Common myeloid progenitor, CD34-positive (primary cell): Measurements from ENCODE around the gene SETD3.

Experiments used
- CTCF ChIA-PET: fragments of 350-600 bp; sonication (Branson Sonifier 250); formaldehyde crosslinking; loops from one replicate; lab custom pipeline; 2021; ENCODE audit warnings: antibody characterized with exemption; lab: Charles Lee
- POLR2A ChIA-PET: fragments of 350-600 bp; sonication (Branson Sonifier 250); formaldehyde crosslinking; loops from one replicate; lab custom pipeline; 2021; ENCODE audit warnings: antibody characterized with exemption; lab: Charles Lee
- DNase-seq, 3 donors: peaks; one replicate each; pipeline versions ENCODE4 v3.0.0 to v3.0.0-alpha.2; 2013
- H3K27ac ChIP-seq, 2 experiments: 1 replicate in 1 of 2; 2 replicates in 1 of 2; pipeline ENCODE4 v1.7.0; 2013; ENCODE audit warnings: inconsistent platforms in 2 of 2, low read length in 2 of 2, mild to moderate bottlenecking in 2 of 2, low read depth in 1 of 2, moderate library complexity in 1 of 2; ENCODE audit not compliant: severe bottlenecking in 2 of 2, insufficient read depth in 1 of 2, poor library complexity in 1 of 2
- H3K27me3 ChIP-seq, 5 experiments: replicated peaks in 2 of 5; 1 replicate in 3 of 5; 2 replicates in 2 of 5; pipeline versions ENCODE4 v1.6.1 to v1.7.0; 2013; ENCODE audit warnings: low read length in 4 of 5, mild to moderate bottlenecking in 2 of 5, moderate library complexity in 2 of 5, inconsistent platforms in 1 of 5; ENCODE audit not compliant: insufficient read depth in 5 of 5, control insufficient read depth in 4 of 5
- H3K36me3 ChIP-seq, 4 experiments: 1 replicate in 2 of 4; 2 replicates in 2 of 4; pipeline versions ENCODE4 v1.6.1 to v1.7.0; 2013; ENCODE audit warnings: low read length in 3 of 4, control low read depth in 1 of 4, mild to moderate bottlenecking in 1 of 4; ENCODE audit not compliant: control insufficient read depth in 4 of 4, insufficient read depth in 4 of 4
- H3K4me1 ChIP-seq, 4 experiments: 1 replicate in 3 of 4; 2 replicates in 1 of 4; pipeline versions ENCODE4 v1.6.1 to v1.7.1; 2013; ENCODE audit warnings: low read length in 3 of 4, mild to moderate bottlenecking in 3 of 4, control low read depth in 1 of 4, inconsistent platforms in 1 of 4, moderate library complexity in 1 of 4; ENCODE audit not compliant: control insufficient read depth in 4 of 4, insufficient read depth in 4 of 4; ENCODE audit errors: control extremely low read depth in 1 of 4
- H3K4me3 ChIP-seq, 7 experiments: 1 replicate in 4 of 7; 2 replicates in 3 of 7; pipeline versions ENCODE4 v1.5.1 to v1.7.0; 2013; ENCODE audit warnings: mild to moderate bottlenecking in 7 of 7, low read length in 6 of 7, moderate library complexity in 6 of 7, inconsistent platforms in 2 of 7, low read depth in 2 of 7, control low read depth in 1 of 7; ENCODE audit not compliant: insufficient read depth in 4 of 7, control insufficient read depth in 1 of 7; ENCODE audit errors: extremely low read depth in 1 of 7
- H3K9me3 ChIP-seq, 5 experiments: 1 replicate in 4 of 5; 2 replicates in 1 of 5; pipeline versions ENCODE4 v1.6.1 to v1.7.1; 2013; ENCODE audit warnings: low read length in 4 of 5, mild to moderate bottlenecking in 2 of 5, inconsistent platforms in 1 of 5, low read depth in 1 of 5, moderate library complexity in 1 of 5; ENCODE audit not compliant: control insufficient read depth in 4 of 5, insufficient read depth in 2 of 5; ENCODE audit errors: control extremely low read depth in 1 of 5
- WGBS: methylation state at CpG from one replicate; pipeline ENCODE4 v1.1.5; 2013; ENCODE audit not compliant: insufficient coverage; 5-methylcytosine and 5-hydroxymethylcytosine counted together

SETD3 gene

DNA sequence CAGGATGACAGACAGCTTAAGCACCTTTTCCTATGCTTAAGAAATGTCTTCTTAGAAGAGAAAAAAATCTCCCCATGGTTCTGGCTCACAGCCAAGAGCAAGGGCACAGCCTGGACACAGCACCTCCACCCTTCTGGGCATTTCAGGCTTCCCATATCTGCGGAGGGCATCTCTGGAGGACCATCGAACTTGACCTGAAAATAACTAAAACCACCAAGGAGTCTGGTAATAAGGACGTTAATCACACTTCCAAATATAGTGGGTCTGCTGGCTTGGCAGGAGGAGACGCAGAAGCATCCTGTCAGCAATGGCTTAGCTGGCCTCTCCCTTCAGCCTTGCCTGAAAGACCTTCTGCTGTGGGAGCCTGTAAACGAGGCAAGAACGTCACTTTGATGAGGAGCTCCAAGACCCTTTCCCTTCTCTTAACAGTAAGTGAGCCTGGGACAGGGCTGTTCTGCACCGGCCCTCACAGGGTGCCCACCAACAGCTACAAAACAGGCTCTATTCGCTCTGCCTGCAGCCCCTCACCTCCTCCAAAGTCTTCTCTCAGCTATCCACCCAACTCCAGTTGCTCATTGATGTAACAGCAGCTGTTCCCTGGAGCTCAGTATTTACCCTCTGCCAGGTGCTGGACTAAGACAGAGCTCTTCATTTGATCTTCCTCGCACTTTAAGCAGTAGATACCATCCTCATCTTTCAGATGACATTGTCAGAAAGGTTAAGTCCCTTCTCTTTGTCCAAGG is 13.2 kb downstream of the SETD3 start:
- no peaks in the 10 kb centered on the region for H3K9me3 ChIP-seq
- H3K36me3 ChIP-seq, result peaks cover 10 to 45% (median 27%) of the 10 kb centered on the region in 4 experiments
- H3K27ac ChIP-seq, result no peak overlapping the region
- CTCF ChIA-PET, result interaction anchor here (1.4 kb wide), 1 partner anchor 16 kb away, joined by 3 read pairs; no protein-coding TSS in a partner anchor
- H3K4me1 ChIP-seq, result peaks cover 0 to 23% (median 12%) of the 10 kb centered on the region in 4 experiments
- no peak overlapping the region for H3K4me3 ChIP-seq
- POLR2A ChIA-PET, result no interaction called here
- WGBS, result 86% methylated on average over 7 of the region's 9 CpGs
- no peak for DNase-seq
- H3K27me3 ChIP-seq, result no peaks in the 10 kb centered on the region

DNA sequence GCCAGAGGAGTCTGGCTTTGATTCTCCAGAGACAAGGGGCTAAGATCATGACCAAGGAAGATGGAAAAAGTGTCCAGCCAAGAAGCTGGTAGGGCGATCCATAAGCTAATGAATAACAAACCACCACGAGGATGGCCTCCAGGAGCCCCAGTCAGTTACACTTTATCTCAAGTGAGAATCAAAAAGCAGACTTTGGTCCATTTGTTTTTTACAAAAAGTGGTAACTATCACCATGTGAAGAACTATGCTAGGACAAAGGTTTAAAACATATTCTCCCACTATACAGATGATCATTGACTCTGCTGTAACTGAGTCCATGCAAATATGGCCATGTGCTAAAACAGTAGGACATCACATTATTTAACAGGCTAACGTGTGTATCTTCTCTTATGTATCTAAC is 13.9 kb downstream of the SETD3 start:
- 90% methylated on average over 2 of the region's 3 CpGs for WGBS
- Histone ChIP-seq H3K4me3 (no peak overlapping the region), H3K27me3 (no peaks in the 10 kb centered on the region), H3K36me3 (peaks cover 12 to 51% (median 32%) of the 10 kb centered on the region in 4 experiments), H3K4me1 (peaks cover 0 to 23% (median 12%) of the 10 kb centered on the region in 4 experiments), H3K27ac (no peak overlapping the region), H3K9me3 (no peaks in the 10 kb centered on the region)
- ChIA-PET CTCF (interaction anchor here (1.4 kb wide), 1 partner anchor 15 kb away, joined by 3 read pairs; no protein-coding TSS in a partner anchor), POLR2A (no interaction called here)
- no peak for DNase-seq

GRCh38 chr14:99465288-99465687 is 15.4 kb downstream of the SETD3 start:
- POLR2A ChIA-PET, result no interaction called here
- no peak overlapping the region for H3K4me3 ChIP-seq
- CTCF ChIA-PET, result interaction anchor here (1.3 kb wide), 1 partner anchor 10 kb away, joined by 3 read pairs; no protein-coding TSS in a partner anchor
- WGBS, result 100% methylated on average over 9 of the region's 9 CpGs
- H3K36me3 ChIP-seq, result peaks cover 19 to 65% (median 42%) of the 10 kb centered on the region in 4 experiments
- H3K4me1 ChIP-seq, result peaks cover 0 to 23% (median 12%) of the 10 kb centered on the region in 4 experiments
- no peak for DNase-seq
- no peaks in the 10 kb centered on the region for H3K27me3 ChIP-seq
- H3K27ac ChIP-seq, result no peak overlapping the region
- no peaks in the 10 kb centered on the region for H3K9me3 ChIP-seq

DNA sequence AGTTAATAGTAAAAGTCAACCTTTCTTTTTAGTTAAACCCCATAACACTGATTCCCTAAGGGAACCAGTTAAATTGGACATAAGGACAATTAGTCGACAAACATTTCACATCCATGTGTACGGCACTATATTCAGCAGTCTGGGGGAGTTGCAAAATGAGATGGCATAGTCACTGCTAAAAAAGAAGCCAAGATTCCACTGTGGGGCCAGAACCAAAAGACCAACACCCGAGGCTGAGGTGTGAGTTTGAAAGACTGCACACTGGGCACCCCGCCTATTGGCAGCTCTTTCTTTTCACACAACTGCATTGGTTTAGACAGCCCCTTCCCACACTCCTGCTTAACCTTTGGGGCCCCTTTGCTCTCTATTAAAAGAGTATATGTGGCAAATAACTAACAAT is 16.7 kb downstream of the SETD3 start:
- no peak for DNase-seq
- ChIA-PET CTCF (interaction anchor here (1.3 kb wide), 1 partner anchor 11 kb away, joined by 3 read pairs; no protein-coding TSS in a partner anchor), POLR2A (no interaction called here)
- peaks cover 24 to 72% (median 52%) of the 10 kb centered on the region in 4 experiments for H3K36me3 ChIP-seq
- H3K9me3 ChIP-seq, result no peaks in the 10 kb centered on the region
- H3K4me1 ChIP-seq, result peaks cover 0 to 17% (median 10%) of the 10 kb centered on the region in 4 experiments
- no peak overlapping the region for H3K27ac ChIP-seq
- WGBS, result 100% methylated on average over 2 of the region's 4 CpGs
- no peak overlapping the region for H3K4me3 ChIP-seq
- H3K27me3 ChIP-seq, result no peaks in the 10 kb centered on the region

DNA sequence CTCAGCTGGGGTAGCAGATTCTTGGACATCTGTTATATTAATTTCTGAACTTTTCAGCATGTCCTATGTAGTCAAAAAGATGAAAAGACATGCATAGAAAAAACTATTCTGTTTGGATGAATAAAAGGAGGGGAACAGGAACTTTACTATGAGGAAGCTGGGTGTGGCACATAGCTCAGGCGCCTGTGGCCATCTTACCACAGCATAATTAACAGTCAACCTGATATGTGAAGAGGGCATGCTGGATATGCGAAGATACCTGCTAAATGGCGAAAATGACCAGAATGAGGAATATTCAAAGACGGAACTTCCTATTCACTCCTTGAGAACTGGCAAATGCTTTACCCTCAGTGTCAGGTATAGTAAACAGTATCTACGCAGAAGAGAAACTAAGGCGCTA is 18.4 kb downstream of the SETD3 start:
- no peak for DNase-seq
- Histone ChIP-seq H3K9me3 (no peaks in the 10 kb centered on the region), H3K36me3 (peaks cover 26 to 74% (median 62%) of the 10 kb centered on the region in 4 experiments), H3K27ac (no peak overlapping the region), H3K4me1 (peaks cover 0 to under 1% (median 0%) of the 10 kb centered on the region in 4 experiments), H3K4me3 (no peak overlapping the region), H3K27me3 (no peaks in the 10 kb centered on the region)
- WGBS, result 50% methylated on average over 2 of the region's 6 CpGs
- ChIA-PET POLR2A (no interaction called here), CTCF (interaction anchor here (0.7 to 1.3 kb wide), 5 partner anchors 9 to 15 kb away, joined by 3 read pairs; no protein-coding TSS in a partner anchor)

GRCh38 chr14:99461411-99462085 is 19.1 kb downstream of the SETD3 start:
- H3K4me3 ChIP-seq, result no peak overlapping the region
- H3K9me3 ChIP-seq, result no peaks in the 10 kb centered on the region
- H3K27ac ChIP-seq, result no peak overlapping the region
- no peak for DNase-seq
- ChIA-PET POLR2A (no interaction called here), CTCF (interaction anchor here (0.7 to 1.3 kb wide), 3 partner anchors 10 to 15 kb away, joined by 3 read pairs; no protein-coding TSS in a partner anchor)
- no peaks in the 10 kb centered on the region for H3K27me3 ChIP-seq
- 100% methylated on average over 2 of the region's 5 CpGs for WGBS
- peaks cover 32 to 78% (median 67%) of the 10 kb centered on the region in 4 experiments for H3K36me3 ChIP-seq
- H3K4me1 ChIP-seq, result no peaks in the 10 kb centered on the region
